GM06990 (cell line): ENCODE measurements around the gene LBX2.

ENCODE experiments used
- DNase-seq: peaks from one replicate; pipeline ENCODE4 v3.0.0-alpha.2; 2011; ENCODE audit not compliant: insufficient read length; ENCODE audit errors: extremely low read depth
- H3K27me3 ChIP-seq: replicated peaks from 2 replicates; pipeline ENCODE4 v1.6.0; 2011; ENCODE audit warnings: low read length; ENCODE audit not compliant: control insufficient read depth, insufficient read depth
- H3K36me3 ChIP-seq: 2 replicates; pipeline ENCODE4 v1.5.1; 2011; ENCODE audit warnings: low read length; ENCODE audit not compliant: control insufficient read depth, insufficient read depth
- H3K4me3 ChIP-seq: replicated peaks from 2 replicates; pipeline ENCODE4 v1.5.1; 2011; ENCODE audit warnings: low read depth, mild to moderate bottlenecking, control low read depth, low read length
- TF ChIP-seq, protein P1 (sequence below): IDR thresholded peaks from 2 replicates; pipeline ENCODE4 v1.5.1; 2011; ENCODE audit warnings: low read length, control low read depth, mild to moderate bottlenecking, inconsistent platforms; ENCODE audit not compliant: insufficient read depth, poor library complexity, severe bottlenecking

The LBX2 gene

DNA sequence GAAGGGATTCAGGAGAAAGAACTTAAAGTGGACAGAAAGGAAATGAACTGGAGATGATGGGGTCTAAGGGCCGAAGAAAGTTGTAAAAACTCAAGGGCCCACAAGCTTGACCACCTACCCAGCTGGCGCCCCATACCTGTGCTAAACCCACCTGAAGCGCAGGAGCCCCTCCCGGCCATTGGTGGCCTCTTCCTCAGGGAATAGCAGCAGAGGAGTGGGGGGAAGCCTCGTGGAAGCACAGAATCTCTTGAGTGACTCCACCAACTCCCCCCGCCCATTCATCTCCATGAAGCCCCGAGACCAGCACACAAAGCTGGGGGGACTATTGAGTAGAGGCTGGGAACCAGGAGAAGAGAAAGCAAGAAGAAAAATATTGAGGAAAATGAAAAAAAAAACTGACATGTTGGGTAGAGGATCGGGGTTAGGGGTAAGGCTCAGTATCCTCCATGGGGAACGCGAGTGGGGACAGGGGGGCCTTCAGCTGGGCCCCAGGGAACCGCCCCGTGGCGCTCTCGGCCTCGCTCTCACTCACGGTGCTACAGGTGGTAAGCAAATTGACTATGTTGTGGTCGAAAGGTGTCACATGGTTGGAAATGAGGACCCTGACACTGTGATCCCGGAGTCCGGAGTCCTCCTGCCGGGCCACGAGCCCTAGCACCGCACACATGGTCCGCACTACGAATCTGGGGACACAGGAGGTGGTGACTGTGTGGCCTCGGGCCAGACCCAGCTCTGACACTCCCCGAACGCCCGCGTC is 29.4 kb upstream of the LBX2 start:
- TF ChIP-seq, protein P1, sequence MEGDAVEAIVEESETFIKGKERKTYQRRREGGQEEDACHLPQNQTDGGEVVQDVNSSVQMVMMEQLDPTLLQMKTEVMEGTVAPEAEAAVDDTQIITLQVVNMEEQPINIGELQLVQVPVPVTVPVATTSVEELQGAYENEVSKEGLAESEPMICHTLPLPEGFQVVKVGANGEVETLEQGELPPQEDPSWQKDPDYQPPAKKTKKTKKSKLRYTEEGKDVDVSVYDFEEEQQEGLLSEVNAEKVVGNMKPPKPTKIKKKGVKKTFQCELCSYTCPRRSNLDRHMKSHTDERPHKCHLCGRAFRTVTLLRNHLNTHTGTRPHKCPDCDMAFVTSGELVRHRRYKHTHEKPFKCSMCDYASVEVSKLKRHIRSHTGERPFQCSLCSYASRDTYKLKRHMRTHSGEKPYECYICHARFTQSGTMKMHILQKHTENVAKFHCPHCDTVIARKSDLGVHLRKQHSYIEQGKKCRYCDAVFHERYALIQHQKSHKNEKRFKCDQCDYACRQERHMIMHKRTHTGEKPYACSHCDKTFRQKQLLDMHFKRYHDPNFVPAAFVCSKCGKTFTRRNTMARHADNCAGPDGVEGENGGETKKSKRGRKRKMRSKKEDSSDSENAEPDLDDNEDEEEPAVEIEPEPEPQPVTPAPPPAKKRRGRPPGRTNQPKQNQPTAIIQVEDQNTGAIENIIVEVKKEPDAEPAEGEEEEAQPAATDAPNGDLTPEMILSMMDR: no peak
- DNase-seq: no peak
- no peaks in the 10 kb centered on the region for H3K27me3 ChIP-seq
- H3K4me3 ChIP-seq: peak overlapping the region; percentile 97
- peaks cover 25% of the 10 kb centered on the region for H3K36me3 ChIP-seq

DNA sequence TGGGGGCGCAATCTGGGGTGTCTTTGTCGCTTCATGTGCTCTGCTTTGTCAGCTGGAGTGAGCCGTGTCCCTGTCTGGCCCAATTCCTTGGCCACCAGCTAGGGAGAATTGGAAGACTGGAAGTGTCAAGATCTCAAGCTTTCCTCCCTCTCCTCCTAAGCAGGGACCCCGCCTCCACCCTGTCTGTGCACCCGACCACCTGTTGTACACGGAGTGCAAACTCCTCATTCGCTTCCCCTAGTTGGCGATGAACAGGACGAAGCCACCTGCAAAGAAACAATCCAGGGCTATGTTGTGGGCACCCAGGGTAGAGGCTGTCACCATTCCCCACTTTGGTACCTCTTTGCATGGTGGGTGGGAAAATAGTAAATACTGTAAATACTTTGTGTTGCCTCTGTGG is 28.3 kb upstream of the LBX2 start:
- no peak for DNase-seq
- Histone ChIP-seq H3K4me3 (no peak overlapping the region; the same call in 1 of the 2 replicates), H3K27me3 (no peaks in the 10 kb centered on the region), H3K36me3 (peaks cover 21% of the 10 kb centered on the region)
- TF ChIP-seq, protein P1: no peak

DNA sequence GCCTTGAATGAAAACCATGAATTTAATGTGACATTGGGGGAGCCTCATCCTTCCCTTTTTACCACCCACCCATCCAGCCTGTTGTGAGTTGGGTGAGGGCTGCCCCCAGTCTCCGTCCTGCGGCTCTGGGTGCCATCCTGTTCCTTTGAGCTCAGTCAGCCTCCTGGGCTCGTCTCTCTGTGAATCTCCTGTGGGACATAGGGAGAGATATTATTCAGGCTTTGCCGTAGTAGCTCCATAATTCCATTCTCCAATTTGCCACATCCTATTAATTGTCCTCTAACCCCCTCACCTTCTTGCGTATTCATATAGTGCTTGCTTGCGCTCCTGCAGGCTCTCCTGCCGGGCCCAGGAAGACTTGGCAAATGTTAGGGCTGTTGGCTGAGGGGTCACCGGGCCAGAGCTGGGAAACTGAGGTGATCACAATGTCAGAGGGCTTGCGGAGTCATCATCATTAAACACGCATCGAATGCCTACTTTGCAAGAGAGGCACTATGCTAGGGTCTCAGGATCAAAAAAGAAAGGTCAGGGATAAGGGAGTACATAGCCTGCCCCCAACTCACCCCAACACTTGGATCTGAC is 27.3 kb upstream of the LBX2 start:
- DNase-seq: no peak
- TF ChIP-seq, protein P1: no peak
- Histone ChIP-seq H3K4me3 (no peak overlapping the region), H3K27me3 (no peaks in the 10 kb centered on the region), H3K36me3 (peaks cover 18% of the 10 kb centered on the region)

DNA sequence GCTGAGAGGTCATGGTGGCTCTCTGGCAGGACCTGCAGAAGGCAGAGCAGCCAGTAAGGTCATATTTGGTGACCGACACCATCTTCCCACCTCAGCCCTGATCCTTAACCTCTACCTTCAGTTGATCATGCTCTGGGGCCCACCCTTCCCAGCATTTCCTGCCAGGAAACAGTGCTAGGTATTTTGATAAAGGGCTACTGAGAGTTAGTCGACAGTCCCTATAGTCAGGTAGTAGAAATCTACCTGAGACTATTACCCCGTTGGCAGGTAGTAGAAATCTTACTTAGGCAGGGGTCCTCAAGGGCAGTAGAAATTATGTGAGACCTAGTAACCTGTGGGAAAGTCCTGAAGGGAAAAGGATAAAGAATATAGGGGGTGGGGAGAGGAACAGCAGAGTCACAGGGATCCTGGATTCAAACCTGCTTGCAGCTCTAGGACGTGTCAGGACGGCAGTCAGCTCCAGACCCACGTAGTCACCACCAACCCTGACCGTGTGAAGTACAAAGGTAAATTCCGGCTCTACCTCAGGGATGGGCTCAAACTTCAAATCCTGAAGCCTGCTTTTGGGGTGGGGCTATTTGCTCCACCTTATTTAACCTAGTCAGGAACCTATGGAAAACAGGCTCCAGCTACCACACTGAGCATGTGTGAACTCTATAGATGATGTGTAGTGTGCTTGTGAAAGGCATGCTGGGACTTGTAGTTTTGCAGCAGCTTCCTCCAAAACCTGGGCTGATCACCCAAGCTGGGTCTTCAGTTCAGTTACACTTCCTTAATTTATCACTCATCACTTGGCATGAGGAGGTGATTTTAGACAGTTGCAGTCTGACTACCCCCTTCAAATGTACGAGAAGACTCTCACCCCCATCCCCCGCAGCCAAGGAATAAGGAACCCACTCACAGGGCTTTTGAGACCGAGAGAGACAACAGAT is 26.6 kb upstream of the LBX2 start, which contains the start of gene DQX1:
Gene DQX1, minus strand, starts transcription at position 515 of the 932 bp plus-strand sequence. Its CDS starts 502 bp downstream, at position 13.
- TF ChIP-seq, protein P1: no peak
- no peak for DNase-seq
- Histone ChIP-seq H3K4me3 (no peak within 1 kb of the TSS), H3K27me3 (no peaks in the 10 kb centered on the region), H3K36me3 (peaks cover 18% of the 10 kb centered on the region)

DNA sequence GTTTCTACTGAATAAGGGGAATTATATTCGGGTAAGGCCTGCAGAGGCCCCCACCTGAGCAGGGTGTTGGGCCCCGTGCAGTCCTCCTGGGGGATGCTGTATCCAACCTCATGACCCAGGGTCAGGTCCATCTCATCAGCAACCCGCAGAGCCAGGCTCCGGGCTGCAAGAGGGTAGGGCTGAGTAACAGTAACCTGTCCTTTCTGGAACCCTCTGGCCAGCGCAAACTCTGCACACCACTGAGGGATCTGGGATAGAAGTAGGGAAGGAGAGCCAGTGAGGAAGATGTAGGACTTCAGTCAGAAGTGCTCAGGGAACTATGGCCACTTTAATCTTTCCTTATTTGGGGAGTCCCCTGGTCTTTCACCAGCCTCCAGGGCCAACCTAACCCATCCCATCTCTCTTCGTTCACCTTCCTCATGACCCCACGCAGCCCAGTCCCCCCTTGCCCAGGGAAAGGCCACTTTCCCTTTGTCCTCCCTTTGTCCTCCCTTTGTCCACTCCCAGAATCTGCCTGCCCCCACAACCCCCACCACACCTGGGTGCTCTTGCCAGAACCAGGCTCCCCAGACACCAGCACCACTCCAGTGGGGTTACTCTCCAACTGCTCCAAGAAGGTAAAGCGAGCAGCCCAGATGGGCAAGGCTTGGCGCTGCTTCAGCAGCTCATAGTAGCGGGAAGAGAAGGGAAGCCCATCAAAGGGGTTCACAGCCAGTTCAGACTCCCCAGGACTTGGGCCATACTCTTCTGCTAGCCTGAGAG is 25.7 kb upstream of the LBX2 start:
- no peak overlapping the region for H3K4me3 ChIP-seq
- H3K36me3 ChIP-seq: peaks cover 18% of the 10 kb centered on the region
- no peaks in the 10 kb centered on the region for H3K27me3 ChIP-seq
- no peak for DNase-seq
- TF ChIP-seq, protein P1: no peak
